ENCODE data around the gene INSYN1.
"Not testable (repeated sequence)": the region's sequence is repeated elsewhere in the genome, so short reads cannot be mapped to it uniquely, and the experiment has no call there.

The INSYN1 gene

GRCh38 chr15:73753250-73754130 is at the start of gene INSYN1:
TSS of gene INSYN1 (minus strand) at chr15:73753351. CDS start at chr15:73751130, 2,221 bp downstream.
- no peak for DNase-seq

GRCh38 chr15:73802431-73803041 is 49.4 kb upstream of the INSYN1 start:
- DNase-seq, result no peak

GRCh38 chr15:73800662-73801345 is 47.7 kb upstream of the INSYN1 start:
- DNase-seq, result no peak

GRCh38 chr15:73799466-73799865 is 46.3 kb upstream of the INSYN1 start:
- DNase-seq, result no peak

- no peak for DNase-seq
Observed at GRCh38 chr15:73797366-73798158, 44.4 kb upstream of the INSYN1 start.

- DNase-seq, result no peak
Observed at GRCh38 chr15:73796331-73796831, 43.2 kb upstream of the INSYN1 start.

GRCh38 chr15:73794443-73795133 is 41.4 kb upstream of the INSYN1 start:
- no peak for DNase-seq

GRCh38 chr15:73792899-73793541 is 39.9 kb upstream of the INSYN1 start:
- DNase-seq, result not testable (repeated sequence)

- no peak for DNase-seq
Observed at GRCh38 chr15:73792415-73792814, 39.3 kb upstream of the INSYN1 start.

GRCh38 chr15:73789521-73790240 is 36.5 kb upstream of the INSYN1 start:
- no peak for DNase-seq

- DNase-seq, result no peak
Observed at GRCh38 chr15:73787621-73788020, 34.5 kb upstream of the INSYN1 start.

- DNase-seq, result no peak
Observed at GRCh38 chr15:73786538-73786937, 33.4 kb upstream of the INSYN1 start.

GRCh38 chr15:73785256-73786014 is 32.3 kb upstream of the INSYN1 start:
- DNase-seq, result not testable (repeated sequence)

GRCh38 chr15:73784291-73784690 is 31.1 kb upstream of the INSYN1 start:
- DNase-seq, result no peak

- no peak for DNase-seq
Observed at GRCh38 chr15:73782344-73782959, 29.3 kb upstream of the INSYN1 start.

- DNase-seq, result no peak
Observed at GRCh38 chr15:73781038-73781925, 28.1 kb upstream of the INSYN1 start.

- no peak for DNase-seq
Observed at GRCh38 chr15:73779974-73780373, 26.8 kb upstream of the INSYN1 start.

- no peak for DNase-seq
Observed at GRCh38 chr15:73777741-73778140, 24.6 kb upstream of the INSYN1 start.

All from CD4-positive, alpha-beta T cell treated with Interleukin-10 for 1 hour (primary cell).